ENCODE data around the gene ANKRD44.

The ANKRD44 gene

DNA sequence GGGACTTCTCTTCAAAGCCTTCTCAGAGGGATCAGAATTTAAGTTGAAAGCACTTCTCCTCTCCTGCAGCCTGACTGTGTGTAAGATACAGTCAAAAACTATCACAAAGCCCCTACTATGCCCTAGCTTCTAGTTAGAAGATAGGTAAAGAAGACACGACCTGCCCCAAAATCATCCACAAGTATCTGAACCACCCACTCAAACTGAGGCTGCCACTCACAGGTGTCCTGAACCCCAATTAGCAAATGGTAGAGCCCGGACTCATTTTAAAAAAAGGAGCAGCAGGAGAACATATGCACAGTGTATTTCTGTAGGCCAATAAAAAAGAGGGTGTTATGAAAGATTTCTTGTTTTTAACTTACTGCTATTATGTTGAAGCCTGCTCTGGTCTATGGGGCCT, 74.4 kb downstream of the ANKRD44 start:
- no peak for DNase-seq

DNA sequence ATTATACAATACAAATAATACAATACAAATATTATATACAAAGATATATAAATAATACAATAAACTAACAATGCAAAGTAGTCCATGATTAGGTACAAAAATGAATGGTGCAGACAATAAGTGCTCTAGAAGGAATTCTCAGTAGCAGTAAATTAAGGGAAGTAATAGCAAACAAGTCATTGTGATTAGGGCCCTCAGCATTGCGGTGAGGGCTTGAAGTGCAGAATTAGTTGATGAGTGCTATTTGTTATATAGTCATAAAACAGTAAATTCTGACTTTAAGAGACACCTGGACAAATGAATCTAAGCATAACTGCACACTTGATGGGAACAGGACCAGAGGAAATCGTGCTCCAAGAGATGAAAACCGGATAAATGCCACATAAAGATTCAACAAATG, 74.9 kb downstream of the ANKRD44 start:
- DNase-seq = no peak

DNA sequence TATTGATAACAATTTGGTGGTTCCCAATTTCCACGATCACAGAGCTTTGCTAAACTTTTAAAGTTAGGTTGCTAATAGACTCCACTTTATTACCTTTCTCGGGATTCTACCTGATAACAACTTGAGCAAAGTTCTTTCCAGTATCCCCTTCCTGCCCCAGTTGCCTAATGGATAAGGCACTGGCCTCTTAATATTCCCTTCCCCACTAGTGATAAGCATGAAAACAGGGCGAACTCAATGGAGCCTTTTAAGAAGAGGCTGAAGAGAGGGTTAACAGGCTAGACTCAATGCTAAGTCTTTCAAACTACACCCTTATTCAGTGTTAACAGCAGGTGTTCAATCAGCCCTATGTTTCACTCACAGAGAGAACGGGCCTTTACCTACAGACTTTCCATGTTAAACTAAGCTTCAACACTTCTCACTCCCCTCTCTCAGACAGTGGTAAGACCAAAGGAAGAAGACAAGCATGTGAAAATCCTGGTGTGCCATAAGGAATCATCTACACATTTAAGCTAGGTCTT, 75.8 kb downstream of the ANKRD44 start:
- DNase-seq = no peak

DNA sequence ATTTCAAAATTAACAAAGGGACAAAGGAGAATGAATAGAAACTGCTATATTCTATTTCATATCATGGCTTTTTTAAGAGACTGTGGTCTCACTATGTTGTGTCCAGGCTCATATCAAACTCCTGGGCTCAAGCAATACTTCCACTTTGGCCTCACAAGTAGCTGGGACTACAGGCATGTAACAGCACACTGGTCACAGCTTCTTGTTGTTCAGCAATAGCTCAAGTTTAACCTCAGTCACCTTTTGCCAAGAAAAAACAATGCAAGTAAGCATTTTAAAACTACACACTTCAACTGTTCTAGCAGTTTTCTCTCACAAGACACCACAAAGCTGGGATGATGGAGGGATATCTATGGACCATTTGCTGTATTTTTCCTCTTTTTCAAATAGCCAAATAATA, 77.1 kb downstream of the ANKRD44 start:
- DNase-seq = no peak

DNA sequence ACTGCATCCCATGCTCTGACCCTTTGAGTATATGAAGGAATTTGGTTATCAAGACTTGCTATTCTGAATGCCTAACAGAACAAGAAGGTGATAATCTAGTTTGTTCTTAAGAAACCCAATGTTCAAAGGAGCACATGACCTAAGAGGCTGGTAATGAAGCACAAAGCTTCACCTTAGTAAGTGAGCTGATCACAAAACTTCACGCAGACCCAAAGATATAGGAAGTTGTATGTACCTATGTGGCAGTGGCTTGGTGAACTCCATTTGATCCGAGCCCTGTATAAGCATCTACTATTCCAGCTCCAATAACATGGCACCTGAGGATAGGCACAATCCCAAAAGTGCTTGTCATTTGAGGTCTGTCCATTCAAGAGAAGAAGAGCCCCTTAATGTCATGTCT, 78.6 kb downstream of the ANKRD44 start:
- DNase-seq = no peak

DNA sequence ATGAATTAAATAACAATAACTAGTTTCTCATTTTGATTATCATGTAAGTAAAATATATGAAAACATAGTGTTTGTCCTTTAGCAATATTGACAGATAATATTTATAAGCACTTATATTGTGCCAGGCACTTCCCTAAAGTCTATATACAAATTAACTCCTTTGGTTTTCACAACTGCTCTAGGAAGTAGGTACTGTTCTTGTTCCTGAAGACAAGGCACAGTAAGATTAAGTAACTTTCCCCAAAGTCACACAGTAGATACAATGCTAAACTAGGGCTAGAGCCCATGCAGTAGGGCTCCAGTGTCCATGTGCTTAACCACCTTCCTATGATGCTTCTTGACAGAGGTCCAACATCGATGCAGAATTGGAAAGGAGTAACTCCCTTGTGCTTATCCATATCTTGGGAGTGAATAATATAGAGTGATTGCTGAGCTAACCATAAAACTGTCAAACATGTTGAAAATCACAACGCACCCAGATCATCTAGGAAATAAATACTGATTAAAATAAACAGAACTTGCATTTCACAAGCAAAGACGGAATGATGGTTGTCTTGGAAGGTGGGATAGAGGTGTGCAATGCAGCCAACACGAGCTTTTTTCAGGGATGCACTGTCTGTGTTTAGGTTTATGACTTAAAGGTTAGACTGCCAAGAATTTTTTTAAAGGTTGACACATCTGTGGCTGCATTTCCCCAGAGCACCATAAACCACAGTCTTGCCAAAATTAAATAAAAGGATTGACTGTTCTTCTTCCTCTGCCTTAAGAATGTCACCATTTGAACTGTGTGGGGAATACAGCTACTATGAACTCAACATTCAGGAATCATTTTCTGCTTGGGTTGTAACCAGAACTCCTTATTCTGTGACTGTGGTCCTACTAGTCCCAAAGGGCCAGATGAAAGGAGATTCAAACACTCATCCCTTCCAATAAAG, 80.8 kb downstream of the ANKRD44 start:
- DNase-seq = no peak

DNA sequence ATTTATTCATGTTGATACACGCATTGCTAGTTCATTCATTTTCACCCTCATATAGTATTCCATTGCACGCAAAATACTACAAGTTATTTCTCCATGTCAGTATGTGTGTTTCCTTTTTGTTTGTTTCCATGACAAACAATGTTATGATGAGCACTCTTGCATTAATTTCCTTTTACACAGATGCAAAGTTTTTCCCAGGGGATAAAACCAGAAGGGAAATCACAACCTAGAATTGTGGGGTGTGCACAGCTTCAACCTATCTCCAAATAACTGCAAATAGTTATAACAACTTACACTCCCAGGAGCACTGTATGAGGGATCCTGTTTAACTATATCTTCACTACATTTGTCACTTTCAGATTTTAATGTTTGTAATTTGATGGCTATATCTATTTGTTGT, 87.1 kb downstream of the ANKRD44 start:
- DNase-seq = no peak

DNA sequence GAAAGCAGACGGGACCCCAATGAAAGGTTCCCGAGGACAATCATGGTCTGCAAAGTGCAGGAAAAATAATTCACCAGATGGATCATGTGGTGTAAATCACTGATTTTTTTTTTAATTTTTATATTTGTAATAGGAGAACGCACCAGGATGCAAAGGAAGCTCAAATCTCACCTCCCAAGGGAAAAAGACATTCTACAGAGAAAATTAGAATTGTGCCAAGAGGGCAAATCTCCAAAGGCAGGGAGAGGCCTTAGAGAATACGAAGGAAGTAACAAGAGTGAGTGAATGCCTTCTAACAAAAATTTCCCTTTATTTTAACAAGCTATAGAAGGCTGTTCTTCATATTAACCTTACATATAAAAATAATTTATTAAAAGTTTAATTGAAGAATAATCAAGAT, 90.9 kb downstream of the ANKRD44 start:
- DNase-seq = no peak

DNA sequence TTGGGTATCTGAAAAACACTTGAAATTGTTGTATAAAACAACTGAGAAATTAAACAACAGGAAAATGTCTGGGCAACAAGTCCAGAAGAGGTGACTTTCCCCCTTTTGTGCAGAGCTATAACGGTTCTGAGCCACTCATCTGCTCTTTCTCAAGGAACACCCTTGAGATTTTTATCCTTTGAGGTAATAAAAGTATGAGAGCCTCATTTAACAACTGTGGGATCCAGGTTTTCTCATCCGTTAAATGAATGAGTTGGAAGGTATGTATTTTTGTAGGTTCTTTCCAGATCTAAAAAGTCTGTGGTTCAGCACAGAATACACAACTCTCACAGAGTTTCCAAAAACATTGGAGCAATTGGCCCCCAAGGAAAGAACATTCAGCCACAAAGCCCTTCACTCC, 93.0 kb downstream of the ANKRD44 start:
- no peak for DNase-seq

DNA sequence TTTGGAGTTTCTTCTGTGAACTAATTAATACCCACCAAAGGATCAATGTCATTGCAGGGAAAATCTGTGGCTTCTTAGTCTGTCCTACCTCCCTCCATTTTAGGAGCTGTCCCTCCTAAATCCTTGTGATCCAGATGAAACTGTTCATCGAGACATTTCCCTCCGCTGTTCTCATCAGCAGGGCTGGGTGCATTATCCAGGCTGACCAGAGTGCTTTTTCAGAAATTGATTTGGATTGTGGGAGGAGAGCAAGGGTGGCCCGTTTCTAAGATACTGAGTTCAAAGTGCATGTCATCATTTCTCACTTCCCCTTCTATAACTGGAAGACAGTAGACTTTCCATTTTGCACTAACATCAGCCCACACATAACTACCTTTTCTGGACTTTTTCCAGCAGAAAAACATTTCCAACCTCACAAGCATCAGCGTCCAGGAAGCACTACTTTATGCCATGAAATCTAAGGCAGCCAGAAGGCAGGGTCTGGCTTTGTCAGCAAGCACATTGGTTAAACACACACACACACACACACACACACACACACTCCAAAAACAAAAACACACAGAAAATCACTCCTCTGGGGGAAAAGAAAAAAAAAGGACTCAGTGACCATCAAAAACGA, 94.1 kb downstream of the ANKRD44 start:
- DNase-seq = no peak

DNA sequence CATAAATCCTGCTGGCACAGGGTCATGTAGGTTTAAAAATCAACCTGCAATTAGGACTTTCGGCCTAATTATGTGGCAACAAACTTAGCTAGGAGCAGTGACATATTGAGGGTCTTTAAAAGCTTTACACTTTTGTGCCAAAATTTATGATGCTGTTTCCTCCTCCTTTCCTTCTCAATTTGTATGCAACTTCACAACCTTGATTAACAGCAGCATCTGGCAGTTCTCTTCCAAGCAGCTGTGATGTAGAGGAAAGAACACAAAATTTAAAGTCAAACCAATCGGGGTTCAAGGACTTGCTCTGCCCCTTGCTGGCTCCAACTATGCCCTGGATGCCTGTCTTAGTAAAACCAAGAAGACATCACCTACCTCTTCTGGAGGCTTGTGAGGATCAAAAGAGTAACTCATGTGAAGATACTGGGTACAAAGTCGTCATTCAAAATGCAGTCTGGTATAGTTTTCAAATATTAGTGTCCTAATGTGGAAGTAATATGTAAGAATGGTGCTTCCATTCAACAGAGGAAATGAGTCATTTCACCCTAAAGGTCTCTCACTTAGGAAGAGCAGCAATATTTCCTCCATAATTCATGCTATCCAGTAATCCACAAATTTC, 94.7 kb downstream of the ANKRD44 start:
- no peak for DNase-seq

DNA sequence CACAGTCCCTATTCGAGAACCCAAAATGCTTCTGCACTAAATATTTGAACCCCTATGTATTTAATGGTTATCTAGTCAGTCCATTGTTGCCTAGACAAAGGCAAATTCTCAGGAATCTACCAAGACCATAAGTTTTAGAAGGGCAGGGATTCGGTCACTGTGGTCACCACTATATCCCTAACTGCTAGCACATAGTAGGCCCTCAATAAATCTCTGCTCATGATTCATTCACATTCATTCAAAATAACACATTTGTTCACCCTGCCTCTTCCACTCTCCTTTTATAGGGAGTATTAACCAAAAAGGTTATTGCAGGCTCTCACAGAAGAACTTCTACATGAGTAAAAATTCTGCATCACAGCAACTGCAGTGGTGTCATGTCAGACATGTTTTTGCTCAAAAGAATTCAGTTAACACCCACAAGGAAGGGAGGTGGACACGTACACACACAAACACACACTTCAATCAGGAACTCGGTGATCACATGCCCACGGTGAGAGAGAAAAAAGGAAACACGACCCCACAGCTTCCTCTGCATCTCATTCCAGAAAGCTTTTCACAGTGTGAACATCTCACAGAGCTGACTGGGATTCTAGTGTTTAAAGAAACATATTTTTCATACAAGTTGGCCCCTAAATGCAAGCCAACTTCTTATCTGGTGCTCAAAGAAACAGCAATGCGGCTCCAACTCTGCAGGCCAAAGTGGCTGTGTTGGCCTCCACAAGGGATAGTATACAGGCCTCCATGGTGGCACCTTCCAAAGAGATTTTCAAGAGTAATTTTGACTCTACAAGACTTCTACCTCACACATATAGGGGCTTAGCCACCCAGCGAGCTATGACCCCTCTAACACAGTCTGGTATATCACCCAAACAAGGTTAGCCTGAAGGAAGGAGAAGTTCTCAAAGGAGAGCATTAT, 98.0 kb downstream of the ANKRD44 start:
- no peak for DNase-seq

DNA sequence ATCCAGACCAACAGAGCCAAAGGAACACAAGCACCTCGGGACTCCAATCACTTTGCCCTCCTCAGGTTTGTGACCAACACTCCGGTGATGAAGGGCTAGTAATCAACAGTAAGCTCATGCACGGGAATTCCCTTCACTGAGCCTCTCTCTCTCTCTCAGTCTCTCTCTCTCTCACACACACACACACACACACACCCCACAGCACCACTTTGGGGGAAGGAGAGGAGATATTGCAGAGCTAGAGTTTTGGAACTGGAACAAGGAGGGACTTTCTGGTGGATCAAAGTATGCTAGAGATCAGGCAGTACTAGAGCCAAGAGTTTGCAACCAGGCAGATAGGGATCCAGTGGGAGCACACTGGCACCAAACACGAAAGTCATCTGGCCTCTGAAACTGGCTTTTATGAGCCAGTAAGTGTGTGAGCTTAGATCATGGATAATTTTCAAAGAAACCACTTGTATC, 98.7 kb downstream of the ANKRD44 start:
- no peak for DNase-seq

DNA sequence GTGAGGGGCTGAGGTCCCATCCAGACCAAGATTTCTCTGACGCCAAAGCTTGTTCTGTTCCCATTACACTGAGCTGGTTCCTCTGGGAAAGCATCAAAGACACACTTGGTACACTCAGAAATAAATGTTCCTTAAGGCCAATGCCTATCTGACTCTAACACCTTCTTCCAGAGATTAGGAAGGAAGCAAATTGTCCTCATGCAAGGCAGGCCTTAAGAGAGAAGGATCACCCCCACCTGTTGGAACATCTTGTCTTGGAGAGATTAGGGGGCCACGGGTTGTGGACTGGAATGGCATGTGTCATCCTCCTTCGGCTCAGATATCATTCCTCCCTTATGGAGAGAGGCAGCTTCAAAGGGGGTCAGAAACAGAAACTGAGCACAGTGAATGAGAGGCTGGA, 100.2 kb downstream of the ANKRD44 start:
- DNase-seq = no peak

DNA sequence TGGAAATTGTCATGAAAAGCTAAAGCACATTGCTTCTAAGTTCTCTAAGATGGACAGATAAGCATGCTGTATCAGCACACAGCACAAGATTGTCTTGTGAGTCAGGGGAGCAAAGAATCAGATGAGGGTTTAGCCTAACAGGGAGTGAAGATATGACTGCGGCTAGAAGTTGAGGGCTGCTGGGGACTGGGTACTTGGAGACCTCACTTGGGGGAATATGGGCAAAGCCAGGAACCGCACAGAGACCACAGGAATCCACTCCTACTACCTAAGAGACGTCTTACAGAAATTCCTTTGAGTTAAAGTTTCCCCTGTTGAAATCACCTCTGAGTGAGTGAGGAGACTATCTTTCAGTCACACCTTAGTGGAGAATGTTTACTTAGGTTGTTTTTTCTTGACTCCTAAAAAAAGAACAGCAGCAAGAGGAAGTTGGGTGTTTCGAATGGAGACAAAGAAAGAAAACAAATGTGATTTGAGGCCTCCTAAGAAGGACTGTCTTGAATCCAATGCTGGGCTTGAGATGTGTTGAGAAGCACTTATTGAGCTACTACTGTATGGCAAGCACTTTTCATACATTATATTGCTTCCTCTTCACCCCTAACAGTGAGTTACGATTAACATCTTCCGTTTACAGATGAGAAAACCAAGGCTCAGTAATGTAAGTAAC, 100.7 kb downstream of the ANKRD44 start:
- DNase-seq = no peak

DNA sequence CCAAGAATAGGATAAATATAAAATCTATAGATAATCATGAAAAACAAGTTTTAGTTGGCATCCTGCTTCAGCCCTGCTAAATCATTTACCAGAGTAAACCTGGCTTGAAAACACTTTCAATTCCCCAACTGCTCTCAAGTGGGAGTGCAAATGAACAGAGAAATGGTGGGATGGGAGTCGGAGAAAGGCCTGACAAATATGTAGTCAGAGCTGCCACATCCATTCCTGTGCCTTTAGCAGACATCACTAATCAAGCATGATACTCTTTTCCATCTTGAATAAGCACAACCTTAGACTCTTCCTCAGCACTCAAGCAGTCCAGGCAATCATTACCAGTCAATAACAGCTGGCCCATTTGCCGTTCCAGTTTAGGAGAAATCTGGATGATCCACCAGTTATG, 101.3 kb downstream of the ANKRD44 start:
- no peak for DNase-seq

DNA sequence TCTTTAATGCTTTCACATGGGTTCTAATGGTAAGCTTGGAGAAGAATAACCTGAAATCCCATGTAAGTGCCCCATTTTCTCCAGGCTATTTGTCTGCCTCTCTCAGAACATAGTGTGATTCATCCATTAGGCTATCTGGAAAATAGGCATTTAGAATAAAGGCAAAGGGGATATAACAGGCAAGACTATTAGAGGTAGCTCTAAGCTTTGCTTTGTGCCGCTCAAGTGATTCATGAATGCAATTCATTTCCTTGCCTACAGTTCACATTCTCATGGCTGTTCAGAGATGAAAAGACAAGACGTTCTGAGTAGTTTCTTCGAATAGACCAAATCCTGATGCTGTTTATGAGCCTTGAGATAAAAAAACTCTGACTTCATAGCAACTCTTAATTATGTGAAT, 101.7 kb downstream of the ANKRD44 start:
- DNase-seq = no peak

DNA sequence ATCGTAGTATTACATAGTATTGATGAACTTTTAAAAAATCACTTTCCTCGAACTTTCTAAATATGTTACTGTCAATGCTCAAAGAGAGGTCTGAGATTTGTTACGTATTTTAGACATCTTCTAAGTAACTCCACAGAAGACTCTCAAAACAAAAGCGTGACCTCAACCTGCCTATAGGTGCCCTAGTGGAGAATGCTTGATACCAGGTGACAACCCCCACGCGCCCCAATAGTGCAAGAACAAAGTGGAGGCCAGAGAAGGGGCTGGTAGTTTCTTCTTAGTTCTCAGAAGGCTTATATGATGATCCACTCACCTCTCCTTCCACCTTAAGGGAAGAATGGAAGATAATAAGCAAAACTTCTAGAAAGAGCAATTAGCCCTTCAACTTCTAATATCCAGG, 102.6 kb downstream of the ANKRD44 start:
- DNase-seq = no peak

DNA sequence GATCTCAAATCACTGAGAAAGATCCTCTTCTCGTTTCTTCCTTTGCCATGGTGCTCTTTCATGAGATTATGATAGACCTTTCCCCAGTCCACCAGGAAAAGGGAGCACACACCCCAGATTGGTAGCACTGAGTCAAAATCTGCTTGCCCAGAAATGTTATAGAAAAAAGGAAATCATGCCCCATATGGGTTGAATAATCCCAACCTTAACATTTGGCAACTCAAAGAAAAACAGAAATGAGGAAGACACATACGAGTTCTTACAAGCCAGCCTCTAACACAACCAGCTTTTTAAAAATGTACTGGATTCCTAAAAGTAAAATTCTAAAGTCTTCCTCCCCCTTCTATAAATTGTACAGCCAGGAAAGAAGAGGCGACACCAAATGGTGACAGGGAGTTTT, 103.0 kb downstream of the ANKRD44 start:
- DNase-seq = no peak

DNA sequence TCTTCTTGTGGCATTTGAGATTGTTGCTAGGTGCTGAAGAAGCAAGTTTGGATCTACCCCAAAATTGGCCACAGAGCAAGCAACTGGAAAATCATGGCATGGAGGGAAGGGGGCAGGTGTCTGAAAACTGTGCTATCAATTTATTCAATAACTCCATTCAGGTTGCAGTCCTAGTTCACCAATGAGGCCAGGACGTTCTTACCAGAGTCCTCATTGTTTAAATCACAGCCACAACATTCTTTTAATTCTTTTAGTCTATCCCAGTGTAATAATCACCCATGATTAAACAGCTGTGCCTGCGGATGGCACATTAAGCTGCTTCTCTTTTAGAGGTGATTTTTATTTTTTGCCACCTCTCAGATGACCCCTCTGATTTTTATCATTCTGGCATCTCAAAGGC, 103.5 kb downstream of the ANKRD44 start:
- no peak for DNase-seq

DNA sequence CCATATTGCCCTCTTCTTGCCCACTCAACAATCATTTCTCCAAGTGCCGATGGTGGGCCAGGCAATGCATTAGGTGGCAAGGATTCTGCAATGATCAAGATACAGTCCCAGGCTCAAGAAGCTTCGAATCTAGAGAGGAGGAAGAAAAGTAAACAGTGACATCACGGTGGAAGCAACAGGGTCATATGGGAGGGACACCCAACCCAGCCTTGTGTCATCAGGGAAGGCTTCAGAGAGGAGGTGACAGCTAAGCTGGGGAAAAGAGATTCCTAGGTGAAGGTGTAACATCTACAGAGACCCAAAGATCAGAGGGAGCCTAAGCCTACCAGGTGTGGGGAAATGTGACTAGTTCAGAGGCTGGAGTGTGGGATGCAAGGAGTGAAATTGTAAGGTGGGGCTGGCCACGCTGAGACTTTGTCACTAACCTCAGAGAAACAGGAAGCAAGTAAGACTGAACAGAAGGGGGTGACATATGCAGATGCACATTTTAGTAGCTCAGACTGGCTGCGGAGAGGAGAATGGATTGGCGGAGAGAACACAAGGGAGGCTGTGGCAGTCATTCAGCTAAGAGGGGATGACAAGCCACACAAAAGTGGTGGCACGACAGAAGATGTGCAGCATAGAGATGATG, 104.9 kb downstream of the ANKRD44 start:
- DNase-seq = peak in 2 of 4 experiments; percentile 27 to 42
